ENCODE results near the gene PRSS2.

Gene PRSS2

GRCh38 chr7:142787034-142787768 is 16.4 kb downstream of the PRSS2 start:
- DNase-seq (ENCODE audit: low spot score), result no peak

DNA sequence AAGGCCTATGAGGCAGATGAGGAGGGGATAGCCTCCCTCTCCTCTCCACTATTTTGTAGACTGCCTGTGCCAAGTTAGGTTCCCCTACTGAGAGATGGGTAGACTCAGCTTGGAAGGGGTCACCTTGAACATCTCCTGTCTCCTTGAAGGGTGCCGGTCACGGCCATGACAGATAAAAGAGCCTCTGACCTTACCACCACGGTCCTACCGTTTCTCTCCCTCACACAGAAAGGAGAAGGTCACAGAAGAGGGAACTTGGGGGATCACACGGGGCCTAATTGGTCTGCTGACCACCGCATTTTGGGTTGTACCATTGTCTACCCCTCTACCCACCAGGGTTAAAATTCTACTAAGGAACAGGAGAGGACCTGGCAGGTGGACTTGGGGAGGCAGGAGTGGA is 17.0 kb downstream of the PRSS2 start:
- DNase-seq (ENCODE audit: low spot score), result no peak

- DNase-seq (ENCODE audit: low spot score), result no peak
Measured at GRCh38 chr7:142788303-142789289, 17.8 kb downstream of the PRSS2 start.

DNA sequence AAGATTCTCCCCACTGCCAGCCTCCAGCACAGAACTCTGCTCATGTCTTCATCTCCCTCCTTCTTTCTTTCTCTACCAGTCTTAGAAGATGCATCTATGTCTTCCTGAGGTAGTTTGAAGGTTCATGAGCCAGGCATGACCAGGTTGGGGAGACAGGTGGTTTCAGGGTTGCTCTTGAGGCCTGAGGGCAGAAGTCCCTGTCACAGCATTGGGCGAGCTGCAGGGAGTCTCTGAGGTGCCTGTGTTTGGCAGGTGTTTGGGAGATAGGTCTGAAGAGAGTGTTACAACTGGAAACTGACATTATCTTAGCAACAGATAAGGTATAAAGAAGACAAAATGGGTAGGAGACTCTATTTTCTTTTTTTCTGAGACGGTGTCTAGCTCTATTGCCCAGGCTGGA is 18.7 kb downstream of the PRSS2 start:
- DNase-seq (ENCODE audit: low spot score), result no peak

- no peak for DNase-seq (ENCODE audit: low spot score)
Measured at GRCh38 chr7:142790056-142790455, 19.3 kb downstream of the PRSS2 start.

DNA sequence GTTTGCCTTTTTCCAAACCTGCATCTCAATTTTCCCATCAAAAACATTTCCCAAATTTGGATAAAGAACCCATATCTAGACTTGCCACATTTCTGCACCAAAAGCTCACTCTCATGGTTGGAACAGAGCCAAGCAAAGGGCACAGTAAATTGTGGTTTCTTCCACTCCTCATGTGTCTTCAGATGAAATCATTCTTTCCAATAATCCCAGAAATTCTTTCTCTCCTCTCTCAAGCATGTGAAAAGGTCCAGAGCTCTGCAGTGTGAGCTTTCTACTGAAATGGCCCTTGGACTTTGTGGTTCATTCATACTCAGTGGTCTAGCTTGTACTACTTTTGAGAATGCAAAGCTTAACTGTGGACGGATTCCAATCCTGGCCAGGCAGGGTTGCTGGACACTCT is 19.8 kb downstream of the PRSS2 start:
- DNase-seq (ENCODE audit: low spot score), result no peak

GRCh38 chr7:142791502-142791901 is 20.7 kb downstream of the PRSS2 start:
- DNase-seq (ENCODE audit: low spot score), result no peak

GRCh38 chr7:142792129-142792528 is 21.4 kb downstream of the PRSS2 start:
- no peak for DNase-seq (ENCODE audit: low spot score)

DNA sequence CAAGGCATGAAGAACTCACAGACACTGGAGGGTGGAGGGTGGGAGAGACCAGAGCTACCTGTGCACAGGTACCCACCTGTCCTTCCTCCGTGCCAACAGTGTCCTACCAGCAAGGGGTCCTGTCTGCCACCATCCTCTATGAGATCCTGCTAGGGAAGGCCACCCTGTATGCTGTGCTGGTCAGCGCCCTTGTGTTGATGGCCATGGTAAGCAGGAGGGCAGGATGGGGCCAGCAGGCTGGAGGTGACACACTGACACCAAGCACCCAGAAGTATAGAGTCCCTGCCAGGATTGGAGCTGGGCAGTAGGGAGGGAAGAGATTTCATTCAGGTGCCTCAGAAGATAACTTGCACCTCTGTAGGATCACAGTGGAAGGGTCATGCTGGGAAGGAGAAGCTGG is 21.8 kb downstream of the PRSS2 start:
- no peak for DNase-seq (ENCODE audit: low spot score)

DNA sequence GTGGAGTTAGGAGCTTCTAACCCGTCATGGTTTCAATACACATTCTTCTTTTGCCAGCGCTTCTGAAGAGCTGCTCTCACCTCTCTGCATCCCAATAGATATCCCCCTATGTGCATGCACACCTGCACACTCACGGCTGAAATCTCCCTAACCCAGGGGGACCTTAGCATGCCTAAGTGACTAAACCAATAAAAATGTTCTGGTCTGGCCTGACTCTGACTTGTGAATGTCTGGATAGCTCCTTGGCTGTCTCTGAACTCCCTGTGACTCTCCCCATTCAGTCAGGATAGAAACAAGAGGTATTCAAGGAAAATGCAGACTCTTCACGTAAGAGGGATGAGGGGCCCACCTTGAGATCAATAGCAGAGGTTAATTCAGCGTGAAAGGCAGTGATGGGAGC is 22.4 kb downstream of the PRSS2 start:
- DNase-seq (ENCODE audit: low spot score), result no peak

GRCh38 chr7:142795339-142795863 is 24.6 kb downstream of the PRSS2 start:
- no peak for DNase-seq (ENCODE audit: low spot score)

GRCh38 chr7:142796001-142796500 is 25.3 kb downstream of the PRSS2 start:
- no peak for DNase-seq (ENCODE audit: low spot score)

DNA sequence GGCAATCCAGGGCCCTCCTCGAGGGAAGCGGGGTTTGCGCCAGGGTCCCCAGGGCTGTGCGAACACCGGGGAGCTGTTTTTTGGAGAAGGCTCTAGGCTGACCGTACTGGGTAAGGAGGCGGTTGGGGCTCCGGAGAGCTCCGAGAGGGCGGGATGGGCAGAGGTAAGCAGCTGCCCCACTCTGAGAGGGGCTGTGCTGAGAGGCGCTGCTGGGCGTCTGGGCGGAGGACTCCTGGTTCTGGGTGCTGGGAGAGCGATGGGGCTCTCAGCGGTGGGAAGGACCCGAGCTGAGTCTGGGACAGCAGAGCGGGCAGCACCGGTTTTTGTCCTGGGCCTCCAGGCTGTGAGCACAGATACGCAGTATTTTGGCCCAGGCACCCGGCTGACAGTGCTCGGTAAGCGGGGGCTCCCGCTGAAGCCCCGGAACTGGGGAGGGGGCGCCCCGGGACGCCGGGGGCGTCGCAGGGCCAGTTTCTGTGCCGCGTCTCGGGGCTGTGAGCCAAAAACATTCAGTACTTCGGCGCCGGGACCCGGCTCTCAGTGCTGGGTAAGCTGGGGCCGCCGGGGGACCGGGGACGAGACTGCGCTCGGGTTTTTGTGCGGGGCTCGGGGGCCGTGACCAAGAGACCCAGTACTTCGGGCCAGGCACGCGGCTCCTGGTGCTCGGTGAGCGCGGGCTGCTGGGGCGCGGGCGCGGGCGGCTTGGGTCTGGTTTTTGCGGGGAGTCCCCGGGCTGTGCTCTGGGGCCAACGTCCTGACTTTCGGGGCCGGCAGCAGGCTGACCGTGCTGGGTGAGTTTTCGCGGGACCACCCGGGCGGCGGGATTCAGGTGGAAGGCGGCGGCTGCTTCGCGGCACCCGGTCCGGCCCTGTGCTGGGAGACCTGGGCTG is 26.0 kb downstream of the PRSS2 start:
- no peak for DNase-seq (ENCODE audit: low spot score)

DNA sequence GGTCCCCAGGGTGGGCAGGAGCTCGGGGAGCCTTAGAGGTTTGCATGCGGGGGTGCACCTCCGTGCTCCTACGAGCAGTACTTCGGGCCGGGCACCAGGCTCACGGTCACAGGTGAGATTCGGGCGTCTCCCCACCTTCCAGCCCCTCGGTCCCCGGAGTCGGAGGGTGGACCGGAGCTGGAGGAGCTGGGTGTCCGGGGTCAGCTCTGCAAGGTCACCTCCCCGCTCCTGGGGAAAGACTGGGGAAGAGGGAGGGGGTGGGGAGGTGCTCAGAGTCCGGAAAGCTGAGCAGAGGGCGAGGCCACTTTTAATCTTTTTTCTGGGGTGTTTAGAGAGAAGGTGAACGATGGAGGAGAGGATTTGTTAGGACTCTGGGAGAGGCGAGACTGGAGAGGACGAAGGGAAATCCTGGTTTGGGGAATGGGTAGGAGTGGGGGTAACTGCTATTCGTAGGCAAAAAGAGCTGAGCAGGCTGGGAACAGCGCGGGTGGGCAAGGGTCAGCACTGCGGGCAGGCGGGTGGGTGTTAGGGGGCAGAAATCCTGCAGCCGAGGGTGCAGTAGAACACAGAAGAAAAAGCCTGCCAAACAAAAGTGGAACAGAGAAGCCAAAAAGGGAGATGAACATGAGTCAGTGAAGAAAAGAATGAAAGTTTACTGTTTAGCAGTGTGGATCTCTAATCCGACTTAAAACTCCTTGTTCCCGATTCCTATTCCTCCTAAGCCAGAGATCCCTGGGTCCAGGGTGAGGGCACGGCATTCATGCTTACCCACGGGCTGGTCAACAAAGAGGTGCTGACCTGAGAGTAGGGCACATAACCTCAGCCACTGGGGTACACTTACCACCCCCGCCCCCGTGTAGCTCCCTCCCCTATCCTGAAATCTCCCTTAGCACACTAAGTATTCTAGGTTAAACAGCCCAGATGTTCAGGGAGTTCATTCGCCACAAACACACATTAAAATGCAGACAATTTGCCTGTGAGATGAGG is 26.9 kb downstream of the PRSS2 start:
- DNase-seq (ENCODE audit: low spot score), result no peak

GRCh38 chr7:142798451-142799436 is 28.0 kb downstream of the PRSS2 start:
- DNase-seq (ENCODE audit: low spot score), result no peak

GRCh38 chr7:142799437-142799835 is 28.7 kb downstream of the PRSS2 start:
- no peak for DNase-seq (ENCODE audit: low spot score)

DNA sequence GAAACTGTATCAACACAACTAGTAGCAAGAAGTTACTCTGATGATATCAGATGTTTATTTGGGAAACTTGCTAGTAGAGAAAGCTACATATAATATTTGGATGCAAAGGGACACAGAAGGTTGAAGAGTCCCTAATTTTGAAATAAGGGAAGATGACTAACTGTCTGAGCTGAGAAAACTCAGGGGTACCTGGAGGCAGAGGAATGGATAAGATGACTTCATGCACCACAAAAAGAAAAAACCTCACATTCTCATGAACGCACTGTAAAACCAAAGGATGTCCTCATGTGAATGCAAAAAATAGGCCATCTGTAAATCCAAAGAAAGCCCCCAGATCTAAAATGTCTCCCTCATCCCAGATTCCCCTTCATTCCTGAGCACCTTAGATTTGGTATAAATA is 29.3 kb downstream of the PRSS2 start:
- no peak for DNase-seq (ENCODE audit: low spot score)

GRCh38 chr7:142800699-142801260 is 30.0 kb downstream of the PRSS2 start:
- no peak for DNase-seq (ENCODE audit: low spot score)
